ENCODE measurements around the gene C11orf91.
"Not testable (repeated sequence)": the region's sequence is repeated elsewhere in the genome, so short reads cannot be mapped to it uniquely, and the experiment has no call there.

The C11orf91 gene

DNA sequence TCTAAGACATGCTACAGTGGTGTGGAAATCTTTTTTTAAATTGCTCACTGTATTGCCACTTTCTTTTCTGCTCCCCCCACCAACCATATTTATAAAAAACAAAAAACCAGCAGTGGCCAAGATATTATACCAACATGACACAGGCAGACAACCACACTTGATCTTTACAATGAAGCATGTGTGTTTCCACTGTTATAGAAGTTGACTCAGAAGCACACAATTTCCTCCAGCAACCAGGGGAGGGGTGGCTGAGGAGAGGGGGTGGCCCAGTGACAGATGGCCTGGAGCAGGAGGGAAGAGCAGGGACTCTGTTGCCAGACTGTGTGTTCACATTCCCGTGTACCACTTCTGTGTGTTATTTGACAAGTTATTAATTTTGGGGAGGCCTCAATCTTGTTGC, 20.8 kb upstream of the C11orf91 start:
- peaks cover 27% of the 10 kb centered on the region; the same call in 1 of the 2 replicates for H3K4me1 ChIP-seq (ENCODE audit: control insufficient read depth, insufficient read depth, low read length)
- H3K27ac ChIP-seq (ENCODE audit: low read depth, low read length), result no peak overlapping the region

DNA sequence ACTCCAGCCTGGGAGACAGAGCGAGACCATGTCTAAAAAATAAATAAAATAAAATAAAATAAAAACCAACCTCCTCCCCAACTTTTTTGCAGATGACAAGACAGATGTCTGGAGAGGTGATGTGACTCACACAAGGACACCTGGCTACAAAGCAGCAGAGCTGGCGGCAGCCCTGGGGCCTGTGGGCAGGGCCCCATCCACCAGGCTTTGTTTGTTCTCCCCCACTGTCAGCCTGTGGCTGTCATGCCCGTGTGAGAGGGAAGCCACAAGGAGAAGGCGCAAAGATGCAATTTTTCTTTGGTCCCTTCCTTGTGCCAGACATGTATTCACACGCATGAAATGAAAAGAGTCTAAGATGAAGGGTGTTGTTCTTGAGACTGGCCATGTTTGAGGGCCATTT, 19.0 kb upstream of the C11orf91 start:
- Histone ChIP-seq H3K9me3 (ENCODE audit: control insufficient read depth, insufficient read depth, low read depth, low read length) (no peaks in the 10 kb centered on the region), H3K36me3 (ENCODE audit: control insufficient read depth, insufficient read depth, low read length) (peaks cover 46% of the 10 kb centered on the region), H3K27me3 (ENCODE audit: control insufficient read depth, insufficient read depth, low read length) (no peaks in the 10 kb centered on the region), H3K4me1 (ENCODE audit: control insufficient read depth, insufficient read depth, low read length) (peaks cover 24% of the 10 kb centered on the region; the same call in 1 of the 2 replicates), H3K27ac (ENCODE audit: low read depth, low read length) (no peak overlapping the region), H3K9ac (ENCODE audit: low read length) (no peak overlapping the region), H3K4me3 (ENCODE audit: low read depth, low read length) (no peak overlapping the region)

More for the DNA sequence above, 20.8 kb upstream of the C11orf91 start:
- Histone ChIP-seq H3K27me3 (ENCODE audit: control insufficient read depth, insufficient read depth, low read length) (no peaks in the 10 kb centered on the region), H3K36me3 (ENCODE audit: control insufficient read depth, insufficient read depth, low read length) (peaks cover 40% of the 10 kb centered on the region), H3K9ac (ENCODE audit: low read length) (no peak overlapping the region), H3K4me3 (ENCODE audit: low read depth, low read length) (no peak overlapping the region), H3K9me3 (ENCODE audit: control insufficient read depth, insufficient read depth, low read depth, low read length) (no peaks in the 10 kb centered on the region)

DNA sequence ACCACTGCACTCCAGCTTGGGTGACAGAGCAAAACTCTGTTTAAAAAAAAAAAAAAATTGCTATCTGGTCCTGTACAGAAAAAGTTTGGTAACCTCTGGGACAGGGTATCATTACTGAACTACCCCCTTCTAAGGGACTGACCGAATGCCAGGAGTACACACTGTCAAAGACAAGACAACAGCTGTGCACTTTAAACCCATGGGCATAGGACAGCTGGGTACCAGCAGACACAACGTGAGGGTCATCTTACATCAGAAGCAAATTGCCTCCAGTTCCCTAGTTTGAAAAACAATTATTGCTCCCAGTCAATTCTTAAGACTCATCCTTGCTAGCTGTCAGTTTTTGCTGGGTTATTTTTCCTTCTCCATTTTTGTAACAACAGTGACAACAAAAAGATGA, 17.8 kb upstream of the C11orf91 start:
- Histone ChIP-seq H3K4me3 (ENCODE audit: low read depth, low read length) (no peak overlapping the region), H3K36me3 (ENCODE audit: control insufficient read depth, insufficient read depth, low read length) (peaks cover 56% of the 10 kb centered on the region), H3K4me1 (ENCODE audit: control insufficient read depth, insufficient read depth, low read length) (peaks cover 13% of the 10 kb centered on the region; the same call in 1 of the 2 replicates), H3K27me3 (ENCODE audit: control insufficient read depth, insufficient read depth, low read length) (no peaks in the 10 kb centered on the region), H3K27ac (ENCODE audit: low read depth, low read length) (no peak overlapping the region), H3K9ac (ENCODE audit: low read length) (no peak overlapping the region), H3K9me3 (ENCODE audit: control insufficient read depth, insufficient read depth, low read depth, low read length) (no peaks in the 10 kb centered on the region)

DNA sequence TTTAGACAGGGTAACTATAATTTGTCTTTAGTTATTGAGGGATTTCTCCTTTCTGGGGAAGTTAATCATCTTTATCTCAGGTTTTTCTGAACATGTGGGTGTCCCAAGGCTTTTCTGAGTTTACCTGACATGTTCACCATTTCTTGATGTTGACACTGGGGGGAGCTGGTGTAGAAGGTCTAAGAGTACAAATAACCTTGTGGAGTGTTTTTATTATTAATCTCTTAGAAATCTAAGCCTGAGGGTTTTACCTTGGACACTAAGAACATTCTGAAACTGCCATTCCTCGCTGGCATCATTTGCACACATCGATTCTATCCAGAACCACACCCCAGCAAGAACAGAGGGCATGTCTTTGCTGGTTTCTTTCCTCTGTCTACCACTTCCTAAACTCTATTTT, 15.6 kb upstream of the C11orf91 start:
- Histone ChIP-seq H3K4me1 (ENCODE audit: control insufficient read depth, insufficient read depth, low read length) (no peaks in the 10 kb centered on the region), H3K27me3 (ENCODE audit: control insufficient read depth, insufficient read depth, low read length) (no peaks in the 10 kb centered on the region), H3K4me3 (ENCODE audit: low read depth, low read length) (no peak overlapping the region), H3K9me3 (ENCODE audit: control insufficient read depth, insufficient read depth, low read depth, low read length) (no peaks in the 10 kb centered on the region), H3K9ac (ENCODE audit: low read length) (no peak overlapping the region), H3K27ac (ENCODE audit: low read depth, low read length) (no peak overlapping the region), H3K36me3 (ENCODE audit: control insufficient read depth, insufficient read depth, low read length) (peaks cover 55% of the 10 kb centered on the region)

DNA sequence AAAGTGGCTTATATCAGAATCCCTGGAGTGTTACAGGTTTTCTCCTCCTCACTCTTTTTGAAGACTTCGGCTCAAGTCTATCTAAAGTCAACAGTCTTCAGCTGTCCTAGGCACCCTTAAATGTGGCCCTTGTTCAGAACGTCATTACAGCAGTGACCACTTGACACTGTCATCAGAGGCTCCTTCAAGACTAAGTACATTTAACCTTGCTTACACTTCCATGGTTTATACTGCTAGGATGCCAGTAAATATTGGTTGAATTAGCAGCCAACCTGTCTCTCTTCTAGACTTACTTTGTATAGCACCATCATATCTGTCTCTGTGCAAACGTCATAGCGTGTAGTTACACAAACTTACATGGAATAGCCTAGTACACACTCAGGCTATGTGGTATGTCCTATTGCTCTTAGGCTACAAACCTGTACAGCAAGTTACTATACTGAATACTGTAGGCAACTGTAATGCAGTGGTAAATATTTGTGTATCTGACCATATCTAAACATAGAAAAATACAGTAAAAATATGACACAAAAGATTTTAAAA, 13.3 kb upstream of the C11orf91 start:
- Histone ChIP-seq H3K4me1 (ENCODE audit: control insufficient read depth, insufficient read depth, low read length) (no peaks in the 10 kb centered on the region), H3K27ac (ENCODE audit: low read depth, low read length) (no peak overlapping the region), H3K4me3 (ENCODE audit: low read depth, low read length) (no peak overlapping the region), H3K9ac (ENCODE audit: low read length) (no peak overlapping the region), H3K9me3 (ENCODE audit: control insufficient read depth, insufficient read depth, low read depth, low read length) (no peaks in the 10 kb centered on the region), H3K36me3 (ENCODE audit: control insufficient read depth, insufficient read depth, low read length) (peaks cover 54% of the 10 kb centered on the region), H3K27me3 (ENCODE audit: control insufficient read depth, insufficient read depth, low read length) (no peaks in the 10 kb centered on the region)

DNA sequence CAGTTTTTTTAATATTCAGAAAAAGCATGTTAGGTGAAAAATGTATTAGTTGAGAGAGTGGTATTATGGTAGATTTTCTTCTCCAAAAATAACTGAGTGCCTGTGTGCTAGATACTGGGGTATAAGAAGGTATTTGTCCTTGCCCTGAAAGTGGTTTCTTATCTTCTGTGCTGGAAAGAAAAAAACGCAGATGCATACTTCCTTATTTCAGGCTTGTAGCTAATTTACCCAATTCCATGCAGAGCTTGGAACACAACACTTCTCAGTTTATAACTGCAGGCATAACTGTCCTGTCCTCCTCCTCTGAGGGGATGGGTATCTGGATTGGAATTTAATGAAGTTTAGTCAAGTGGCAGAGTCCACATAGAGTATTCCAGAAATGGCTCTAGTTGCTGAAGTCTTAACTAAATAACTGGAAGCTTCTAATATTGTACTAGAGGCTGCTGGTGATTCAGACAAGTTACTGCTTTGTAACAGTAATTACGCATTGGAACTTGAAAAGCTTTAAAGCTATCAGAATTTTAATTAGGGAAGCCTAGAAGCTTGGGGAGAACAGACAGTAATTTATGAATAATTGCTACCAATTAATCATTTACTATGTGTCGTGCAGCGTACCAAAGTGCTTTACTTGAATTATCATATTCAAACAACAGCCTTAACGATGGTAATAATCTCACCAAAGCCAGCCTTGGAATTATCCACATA, 12.7 kb upstream of the C11orf91 start:
- Histone ChIP-seq H3K9me3 (ENCODE audit: control insufficient read depth, insufficient read depth, low read depth, low read length) (no peaks in the 10 kb centered on the region), H3K27ac (ENCODE audit: low read depth, low read length) (no peak overlapping the region), H3K36me3 (ENCODE audit: control insufficient read depth, insufficient read depth, low read length) (peaks cover 57% of the 10 kb centered on the region), H3K9ac (ENCODE audit: low read length) (no peak overlapping the region), H3K4me3 (ENCODE audit: low read depth, low read length) (no peak overlapping the region), H3K4me1 (ENCODE audit: control insufficient read depth, insufficient read depth, low read length) (no peaks in the 10 kb centered on the region), H3K27me3 (ENCODE audit: control insufficient read depth, insufficient read depth, low read length) (no peaks in the 10 kb centered on the region)

DNA sequence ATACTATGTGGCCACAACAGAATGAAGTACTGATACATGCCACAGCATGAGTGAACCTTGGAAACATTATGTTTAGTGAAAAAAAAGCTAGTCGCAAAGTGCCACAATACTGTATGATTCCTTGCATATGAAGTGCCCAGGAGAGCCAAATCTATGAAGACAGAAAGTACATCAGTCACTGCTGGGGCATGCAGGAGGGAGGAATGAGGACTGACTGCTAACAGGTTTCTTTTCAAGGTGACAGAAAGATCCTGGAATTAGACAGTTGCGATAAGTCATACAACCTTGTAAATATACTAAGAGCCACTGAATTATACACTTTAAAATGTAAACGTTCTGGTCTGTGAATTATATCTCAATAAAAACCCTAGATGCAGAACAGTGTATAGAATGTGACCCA, 11.8 kb upstream of the C11orf91 start:
- Histone ChIP-seq H3K27ac (ENCODE audit: low read depth, low read length) (no peak overlapping the region), H3K36me3 (ENCODE audit: control insufficient read depth, insufficient read depth, low read length) (peaks cover 54% of the 10 kb centered on the region)

DNA sequence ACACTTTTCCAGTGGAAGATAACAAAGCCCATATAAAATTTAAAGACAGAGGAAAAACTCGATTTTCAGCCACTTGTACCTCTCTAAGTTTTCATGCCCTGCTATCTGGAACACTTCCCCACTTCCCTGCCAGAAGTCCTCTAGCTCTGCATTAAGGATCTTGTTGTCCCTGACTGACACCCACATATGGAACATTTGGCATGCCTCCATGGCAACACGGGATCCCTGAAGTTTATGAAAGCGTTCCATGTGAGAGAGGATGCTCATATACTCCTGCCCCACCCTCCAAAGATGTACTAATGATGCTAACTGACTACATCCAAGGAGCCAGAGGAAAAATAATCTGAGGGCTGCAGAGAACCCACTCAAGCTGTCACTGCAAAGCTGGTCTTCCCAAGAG, 8.8 kb upstream of the C11orf91 start:
- Histone ChIP-seq H3K9ac (ENCODE audit: low read length) (no peak overlapping the region), H3K27me3 (ENCODE audit: control insufficient read depth, insufficient read depth, low read length) (no peaks in the 10 kb centered on the region), H3K4me3 (ENCODE audit: low read depth, low read length) (no peak overlapping the region), H3K36me3 (ENCODE audit: control insufficient read depth, insufficient read depth, low read length) (peaks cover 46% of the 10 kb centered on the region), H3K9me3 (ENCODE audit: control insufficient read depth, insufficient read depth, low read depth, low read length) (no peaks in the 10 kb centered on the region), H3K27ac (ENCODE audit: low read depth, low read length) (no peak overlapping the region), H3K4me1 (ENCODE audit: control insufficient read depth, insufficient read depth, low read length) (no peaks in the 10 kb centered on the region)

More for the DNA sequence above, 11.8 kb upstream of the C11orf91 start:
- H3K4me1 ChIP-seq (ENCODE audit: control insufficient read depth, insufficient read depth, low read length), result no peaks in the 10 kb centered on the region
- no peaks in the 10 kb centered on the region for H3K27me3 ChIP-seq (ENCODE audit: control insufficient read depth, insufficient read depth, low read length)
- no peaks in the 10 kb centered on the region for H3K9me3 ChIP-seq (ENCODE audit: control insufficient read depth, insufficient read depth, low read depth, low read length)
- no peak overlapping the region for H3K9ac ChIP-seq (ENCODE audit: low read length)
- no peak overlapping the region for H3K4me3 ChIP-seq (ENCODE audit: low read depth, low read length)

DNA sequence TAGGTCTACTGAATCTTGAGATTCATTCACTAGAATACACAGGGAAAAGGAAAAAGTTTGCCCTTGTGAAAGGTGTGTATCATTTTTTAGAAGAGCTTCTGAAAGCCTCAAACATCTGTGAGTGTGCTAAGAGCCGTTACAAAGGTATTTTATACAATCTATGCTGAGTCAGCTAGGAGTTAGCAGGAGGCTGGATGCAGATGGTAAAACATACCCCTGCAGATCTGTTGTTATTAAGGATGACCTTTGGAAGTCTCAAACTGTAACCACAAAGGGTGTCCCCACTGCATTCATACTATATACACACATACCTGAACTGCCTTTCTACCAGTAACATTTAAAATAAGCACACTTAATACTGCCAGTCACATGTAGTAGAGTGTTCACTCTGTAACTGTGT, 8.4 kb upstream of the C11orf91 start:
- Histone ChIP-seq H3K9ac (ENCODE audit: low read length) (no peak overlapping the region), H3K4me3 (ENCODE audit: low read depth, low read length) (no peak overlapping the region), H3K36me3 (ENCODE audit: control insufficient read depth, insufficient read depth, low read length) (peaks cover 42% of the 10 kb centered on the region), H3K27ac (ENCODE audit: low read depth, low read length) (no peak overlapping the region), H3K9me3 (ENCODE audit: control insufficient read depth, insufficient read depth, low read depth, low read length) (no peaks in the 10 kb centered on the region), H3K27me3 (ENCODE audit: control insufficient read depth, insufficient read depth, low read length) (no peaks in the 10 kb centered on the region), H3K4me1 (ENCODE audit: control insufficient read depth, insufficient read depth, low read length) (no peaks in the 10 kb centered on the region)

DNA sequence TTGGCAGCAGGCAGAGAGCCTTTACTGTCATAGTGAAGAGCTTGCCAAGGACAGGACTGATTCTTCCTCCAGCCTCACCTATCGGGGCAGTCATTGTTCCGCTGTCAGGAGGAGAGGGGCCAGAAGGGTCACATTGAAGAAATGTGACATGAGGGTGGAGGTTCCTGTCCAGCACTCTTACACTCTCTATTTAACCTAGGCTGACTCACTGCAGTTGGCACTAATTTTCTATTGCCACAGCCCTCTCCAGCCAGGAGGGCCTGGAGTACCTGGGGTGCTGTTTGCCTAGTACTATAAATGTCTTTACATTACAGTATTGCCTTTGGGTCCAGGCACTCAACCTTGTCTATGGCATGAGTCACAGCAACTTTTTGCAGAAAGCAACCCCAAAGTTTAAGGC, 7.2 kb upstream of the C11orf91 start:
- not testable (repeated sequence) for H3K9ac ChIP-seq (ENCODE audit: low read length); H3K9me3 ChIP-seq (ENCODE audit: control insufficient read depth, insufficient read depth, low read depth, low read length); H3K27ac ChIP-seq (ENCODE audit: low read depth, low read length); H3K4me3 ChIP-seq (ENCODE audit: low read depth, low read length); H3K4me1 ChIP-seq (ENCODE audit: control insufficient read depth, insufficient read depth, low read length); H3K27me3 ChIP-seq (ENCODE audit: control insufficient read depth, insufficient read depth, low read length)
- peaks cover 32% of the 10 kb centered on the region for H3K36me3 ChIP-seq (ENCODE audit: control insufficient read depth, insufficient read depth, low read length)

DNA sequence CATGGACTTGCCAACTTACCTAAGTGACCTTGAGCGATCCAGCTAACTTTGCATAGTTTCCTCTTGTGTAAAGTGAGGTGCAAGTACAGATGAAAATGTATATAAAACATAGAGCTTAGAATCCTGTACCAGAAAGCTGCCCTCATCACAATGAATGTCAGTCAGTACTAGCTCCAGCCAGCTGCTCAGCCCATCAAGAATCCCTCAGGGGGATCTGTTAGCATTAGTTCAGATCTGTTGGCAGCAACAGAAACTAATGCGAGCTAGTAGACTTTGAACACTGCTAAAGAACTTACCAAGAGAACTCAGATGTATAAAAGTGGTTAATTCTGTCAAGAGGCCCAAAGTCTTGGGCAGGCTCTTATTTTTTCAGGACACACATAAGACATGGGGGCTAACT, 6.3 kb upstream of the C11orf91 start:
- Histone ChIP-seq H3K27me3 (ENCODE audit: control insufficient read depth, insufficient read depth, low read length) (no peaks in the 10 kb centered on the region), H3K4me3 (ENCODE audit: low read depth, low read length) (no peak overlapping the region), H3K9ac (ENCODE audit: low read length) (no peak overlapping the region), H3K27ac (ENCODE audit: low read depth, low read length) (no peak overlapping the region), H3K4me1 (ENCODE audit: control insufficient read depth, insufficient read depth, low read length) (no peaks in the 10 kb centered on the region; the same call in 1 of the 2 replicates), H3K9me3 (ENCODE audit: control insufficient read depth, insufficient read depth, low read depth, low read length) (no peaks in the 10 kb centered on the region), H3K36me3 (ENCODE audit: control insufficient read depth, insufficient read depth, low read length) (peaks cover 28% of the 10 kb centered on the region)

All from HUES6 (cell line).